Glomerular visceral epithelial cell (primary cell): Measurements from ENCODE around the gene NTHL1.
"Not testable (repeated sequence)": the region's sequence is repeated elsewhere in the genome, so short reads cannot be mapped to it uniquely, and the experiment has no call there.

ENCODE experiments used
- DNase-seq: peaks from one replicate; pipeline ENCODE4 v3.0.0-alpha.2; 2016; ENCODE audit errors: extremely low spot score

Gene NTHL1

GRCh38 chr16:2029350-2029749 is 18.3 kb downstream of the NTHL1 start:
- no peak for DNase-seq

- DNase-seq = no peak
Observed at GRCh38 chr16:2028620-2029220, 18.9 kb downstream of the NTHL1 start.

GRCh38 chr16:2028146-2028545 is 19.5 kb downstream of the NTHL1 start:
- no peak for DNase-seq

- DNase-seq = peak; percentile 47
Observed at GRCh38 chr16:2027024-2028010, 20.3 kb downstream of the NTHL1 start.

GRCh38 chr16:2026461-2027023 is 21.1 kb downstream of the NTHL1 start, which contains the start of gene NHERF2:
TSS of gene NHERF2 (plus strand) at chr16:2026902. CDS start at chr16:2027006, 104 bp downstream.
- peak; percentile 34 for DNase-seq

- no peak for DNase-seq
Observed at GRCh38 chr16:2025878-2026460, 21.7 kb downstream of the NTHL1 start.

- DNase-seq = no peak
Observed at GRCh38 chr16:2025251-2025650, 22.4 kb downstream of the NTHL1 start.

GRCh38 chr16:2024032-2024420 is 23.6 kb downstream of the NTHL1 start:
- DNase-seq = no peak

GRCh38 chr16:2023092-2024031 is 24.3 kb downstream of the NTHL1 start:
- peak; percentile 88 for DNase-seq

- DNase-seq = peak; percentile 44
Observed at GRCh38 chr16:2022723-2023091, 24.9 kb downstream of the NTHL1 start.

- DNase-seq = no peak
Observed at GRCh38 chr16:2019921-2020831, 27.5 kb downstream of the NTHL1 start.

- DNase-seq = no peak
Observed at GRCh38 chr16:2019518-2019920, 28.1 kb downstream of the NTHL1 start, which contains the start of gene NPW. TSS of gene NPW (plus strand) at chr16:2019785.

GRCh38 chr16:2016407-2016922 is 31.2 kb downstream of the NTHL1 start:
- no peak for DNase-seq

- no peak for DNase-seq
Observed at GRCh38 chr16:2015947-2016208, 31.8 kb downstream of the NTHL1 start.

GRCh38 chr16:2015117-2015946 is 32.3 kb downstream of the NTHL1 start:
- no peak for DNase-seq

- DNase-seq = no peak
Observed at GRCh38 chr16:2013527-2013926, 34.1 kb downstream of the NTHL1 start.

- DNase-seq = not testable (repeated sequence)
Observed at GRCh38 chr16:2011726-2012125, 35.9 kb downstream of the NTHL1 start.

- peak; percentile 80 for DNase-seq
Observed at GRCh38 chr16:2009791-2010510, 37.7 kb downstream of the NTHL1 start, which contains the start of gene ZNF598. TSS of gene ZNF598 (minus strand) at chr16:2009821.
